DMS153 treated with DMSO at 0.1 percent for 48 hours (cell line): ENCODE results near the gene RAPGEF4.
"Not testable (repeated sequence)": the region's sequence is repeated elsewhere in the genome, so short reads cannot be mapped to it uniquely, and the experiment has no call there.

Source experiments
- DNase-seq: peaks from one replicate; lab custom pipeline; 2025; ENCODE audit not compliant: unreplicated experiment; lab: John Stamatoyannopoulos, UW

RAPGEF4 gene

DNA sequence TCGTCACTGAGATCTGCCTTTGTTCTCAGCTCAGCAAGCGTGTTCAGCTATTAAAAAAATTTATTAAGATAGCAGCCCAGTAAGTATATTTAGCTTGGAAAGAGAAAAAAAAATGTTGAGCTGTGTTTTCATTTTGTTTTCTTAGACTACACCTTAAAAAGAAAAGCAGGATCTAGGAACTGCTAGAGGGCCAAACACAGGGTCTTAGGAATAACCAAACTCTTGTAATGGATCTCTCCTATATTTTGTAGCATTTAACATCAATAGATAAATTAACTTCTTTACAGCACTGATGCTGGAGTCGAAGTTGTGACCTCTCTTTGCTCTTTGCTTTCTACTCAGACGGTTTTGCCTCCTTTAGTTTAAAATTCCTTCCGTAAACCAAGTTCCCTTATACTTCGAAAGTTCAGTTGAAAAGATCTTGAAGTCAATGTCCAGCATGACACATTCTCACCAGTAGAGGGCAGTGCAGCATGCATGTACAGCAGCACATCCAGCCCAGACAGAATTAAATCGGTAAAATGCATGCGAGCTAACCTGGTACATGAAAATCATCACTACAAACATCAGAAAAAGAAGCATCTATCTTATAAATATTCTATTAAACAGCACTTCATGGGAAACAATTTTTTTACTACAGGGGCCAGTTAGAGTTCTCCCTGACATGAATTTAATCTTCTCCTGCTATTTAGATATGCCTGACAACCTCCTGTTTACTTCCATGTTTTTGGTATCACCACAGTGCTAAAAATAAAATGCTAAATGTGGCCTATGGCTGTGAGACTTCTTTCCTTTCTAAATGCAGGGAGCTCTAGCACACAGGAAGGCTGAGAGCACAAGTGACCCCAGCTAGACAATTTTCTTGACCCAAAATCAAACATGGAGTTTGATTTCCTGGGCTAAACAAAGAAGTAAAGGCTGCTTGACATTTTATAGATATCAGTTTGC lies 291.8 kb downstream of the RAPGEF4 start:
- DNase-seq, result peak; percentile 78

DNA sequence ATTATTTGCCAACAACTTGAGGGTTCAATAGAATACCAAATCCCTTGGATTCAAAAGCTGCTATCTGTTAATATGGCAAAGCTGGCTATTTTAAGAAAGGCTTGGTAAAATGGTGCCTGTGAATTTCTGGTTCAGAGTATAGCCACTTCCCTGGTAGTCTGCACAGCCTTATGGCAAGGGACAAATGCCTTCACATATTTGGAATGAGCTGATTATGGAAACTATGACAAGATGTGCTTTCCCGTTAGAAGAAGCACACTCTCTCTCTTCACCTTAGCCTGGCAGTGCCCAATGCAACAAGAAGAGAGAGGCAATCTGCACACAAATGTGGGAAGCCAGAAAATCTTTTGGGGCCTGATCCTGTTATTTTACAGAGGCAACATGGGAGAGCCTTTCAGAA lies 292.5 kb downstream of the RAPGEF4 start:
- DNase-seq, result no peak

- no peak for DNase-seq
Observed at GRCh38 chr2:173028671-173029070, 293.0 kb downstream of the RAPGEF4 start.

DNA sequence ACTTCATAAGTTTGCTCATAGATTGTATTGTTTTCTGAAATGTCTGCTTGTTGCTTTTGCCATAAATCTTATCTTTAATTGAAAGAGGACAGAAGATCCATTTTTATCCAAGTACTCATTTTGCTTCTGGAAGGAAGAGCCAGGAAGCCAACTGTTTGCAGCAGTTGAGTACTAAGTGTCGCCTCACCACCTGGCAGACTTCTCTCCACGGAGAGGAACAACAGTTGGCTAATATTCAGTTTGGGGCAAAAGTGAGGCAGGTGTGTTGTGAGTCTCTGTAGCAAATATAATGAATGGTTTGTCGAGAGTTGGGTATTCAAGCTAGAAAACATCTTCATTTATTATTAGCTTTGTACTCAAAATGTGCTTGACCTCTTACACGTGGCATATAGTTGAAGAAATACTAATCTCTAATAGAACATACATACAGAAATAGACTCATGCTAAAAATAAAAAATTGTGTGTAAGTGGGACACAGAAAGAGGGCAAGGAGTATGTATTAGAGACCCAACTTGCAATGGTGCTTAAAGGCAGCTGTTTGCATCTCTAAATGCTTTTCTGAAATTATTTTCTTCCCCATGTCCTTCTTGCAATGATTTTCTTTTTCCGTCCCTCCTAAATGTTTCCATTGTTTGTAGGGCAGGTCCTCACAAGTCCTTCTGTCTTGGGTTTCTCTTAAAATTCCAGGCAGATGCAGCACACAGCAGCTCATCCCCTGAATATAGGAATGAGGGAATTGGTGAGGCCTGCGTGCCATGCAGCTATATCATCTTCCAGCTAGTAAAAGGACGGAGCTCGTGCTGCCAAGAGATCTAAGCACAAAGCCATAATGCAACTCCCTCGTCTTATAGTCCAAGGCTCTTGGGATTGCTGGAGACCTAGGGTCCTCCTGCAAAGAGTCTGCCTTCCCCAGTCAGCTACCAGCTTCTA lies 295.2 kb downstream of the RAPGEF4 start:
- no peak for DNase-seq

GRCh38 chr2:173032032-173032431 lies 296.4 kb downstream of the RAPGEF4 start:
- no peak for DNase-seq

GRCh38 chr2:173033084-173033483 lies 297.4 kb downstream of the RAPGEF4 start:
- no peak for DNase-seq

- no peak for DNase-seq
Observed at GRCh38 chr2:173034143-173034542, 298.5 kb downstream of the RAPGEF4 start.

GRCh38 chr2:173037245-173038120 lies 301.8 kb downstream of the RAPGEF4 start:
- DNase-seq, result no peak

GRCh38 chr2:173038257-173038656 lies 302.6 kb downstream of the RAPGEF4 start:
- not testable (repeated sequence) for DNase-seq

GRCh38 chr2:173040729-173041128 lies 305.1 kb downstream of the RAPGEF4 start:
- no peak for DNase-seq

DNA sequence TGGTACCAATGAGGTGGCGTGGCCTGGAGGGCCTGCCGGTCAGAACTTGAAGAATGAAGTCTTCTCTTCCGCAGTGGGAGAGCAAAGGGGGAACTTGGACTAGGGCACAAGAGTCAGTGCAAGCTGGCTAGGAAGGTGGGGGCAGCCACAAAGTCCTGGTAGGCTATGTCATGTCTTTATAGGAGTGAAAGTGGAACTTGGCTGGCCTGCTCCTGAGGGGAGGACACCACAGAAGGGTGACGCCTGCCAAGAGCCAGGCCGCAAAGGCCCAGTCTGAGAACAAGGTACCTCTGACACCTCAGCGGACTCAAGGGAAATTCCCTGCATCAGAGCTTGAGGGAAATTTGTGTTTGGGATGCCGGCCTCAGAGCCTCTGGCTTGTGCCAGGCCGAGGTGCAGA lies 307.8 kb downstream of the RAPGEF4 start:
- DNase-seq, result no peak

DNA sequence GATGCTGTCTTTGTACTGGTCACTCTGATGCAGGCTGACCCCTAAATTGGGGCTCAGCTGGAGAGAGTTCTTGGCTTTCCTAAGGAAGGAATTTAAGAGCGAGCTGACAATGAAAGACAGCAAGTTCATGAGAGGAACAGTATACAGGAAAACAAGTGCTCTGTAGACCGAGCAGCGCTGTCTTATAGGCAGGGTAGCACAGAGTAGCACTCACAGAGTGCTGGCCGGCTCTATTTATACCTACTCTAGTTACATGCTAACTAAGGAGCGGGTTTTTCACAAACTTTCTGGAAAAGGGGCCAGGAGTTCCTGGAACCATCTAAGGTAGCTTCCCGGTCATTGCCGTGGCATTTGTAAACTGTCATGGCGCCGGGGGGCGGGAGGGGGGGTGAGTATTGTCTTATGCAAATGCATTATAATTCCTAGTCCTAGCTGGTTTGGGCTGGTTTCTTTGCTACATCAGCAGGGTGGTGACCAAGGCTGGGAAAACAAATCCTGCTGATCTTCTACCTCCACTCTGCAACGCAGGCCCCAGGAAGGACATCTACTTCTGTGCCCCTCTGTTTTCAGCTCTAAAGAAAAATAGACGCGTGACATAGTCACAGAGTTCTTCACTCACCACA lies 308.4 kb downstream of the RAPGEF4 start:
- DNase-seq, result no peak

DNA sequence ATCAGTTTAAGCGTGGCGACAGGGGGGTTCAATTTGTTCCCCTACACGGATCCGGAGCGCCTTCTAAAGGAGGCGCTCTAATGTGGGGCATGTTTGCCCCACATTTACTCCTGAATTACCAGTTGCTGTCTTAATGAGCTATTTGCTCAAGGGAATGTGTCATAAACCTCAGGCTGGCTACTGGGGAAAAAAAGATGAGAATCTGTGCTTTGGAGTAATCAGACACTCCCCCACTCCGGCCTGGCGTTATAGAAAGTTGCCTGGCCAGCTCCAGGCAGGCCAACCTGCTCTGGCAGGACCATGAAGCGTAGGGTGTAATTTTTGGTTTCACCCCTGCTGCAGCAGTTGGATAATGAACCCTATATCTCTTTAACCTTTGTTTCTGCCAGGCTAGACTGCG lies 309.0 kb downstream of the RAPGEF4 start:
- DNase-seq, result no peak

- no peak for DNase-seq
Observed at GRCh38 chr2:173045181-173045580, 309.5 kb downstream of the RAPGEF4 start.

- no peak for DNase-seq
Observed at GRCh38 chr2:173048522-173048896, 312.9 kb downstream of the RAPGEF4 start.

DNA sequence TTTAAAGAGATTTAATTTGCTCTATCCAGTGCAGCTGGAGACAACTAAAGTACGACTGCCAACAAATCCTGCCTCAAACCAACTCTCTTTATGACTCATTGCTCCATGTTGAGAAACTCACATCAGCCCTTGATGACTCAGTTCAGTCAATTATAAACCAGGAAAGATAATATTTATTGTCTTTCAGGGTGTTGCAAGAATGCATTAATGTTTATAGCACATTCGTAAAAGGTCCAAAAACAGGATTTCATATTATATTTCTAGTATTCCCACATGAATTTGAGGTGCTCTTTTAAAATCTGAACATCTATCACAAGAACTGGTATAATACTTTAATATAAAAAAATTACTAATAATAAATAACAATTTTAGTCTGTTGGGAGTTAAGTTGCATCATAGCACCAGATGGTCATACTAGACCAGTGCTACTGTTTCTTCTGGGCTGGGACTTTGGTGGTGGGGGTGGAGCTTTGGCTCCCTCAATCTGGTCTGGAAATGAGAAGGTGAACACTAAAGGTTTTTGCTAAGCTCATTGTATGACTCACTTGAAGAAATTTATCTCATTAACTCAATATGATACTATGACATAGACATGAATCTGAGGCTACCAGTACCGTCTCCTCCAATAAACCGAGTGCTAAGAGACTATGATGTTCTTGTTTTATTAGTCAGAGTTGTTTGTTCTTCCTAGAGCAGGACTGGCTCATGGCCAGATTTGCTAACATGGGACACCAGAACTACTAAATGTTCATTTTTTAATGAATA lies 313.4 kb downstream of the RAPGEF4 start:
- DNase-seq, result no peak

GRCh38 chr2:173049831-173050230 lies 314.2 kb downstream of the RAPGEF4 start:
- no peak for DNase-seq

GRCh38 chr2:173050684-173051083 lies 315.0 kb downstream of the RAPGEF4 start:
- no peak for DNase-seq

GRCh38 chr2:173051463-173052215 lies 316.0 kb downstream of the RAPGEF4 start:
- no peak for DNase-seq
